Gastrocnemius medialis (tissue), 4 donors: Measurements from ENCODE around the gene KMT5B. TPM values are rescaled to one million over a fixed set of nuclear protein-coding genes. Genes with fewer than 3 reads are reported as not detected.

Source experiments
- ATAC-seq, 2 donors: fragments of 150-250 bp; one replicate each; pipeline ENCODE4 v1.9.1; 2016
- DNase-seq, 2 donors: peaks; one replicate each; pipeline ENCODE4 v3.0.0-alpha.2; 2019
- H3K27ac ChIP-seq, 4 donors: fragments of 200-600 bp; sonication (generic); 1 replicate in 1 of 4; 2 replicates in 3 of 4; pipeline ENCODE4 v1.5.1; 2016 to 2018; ENCODE audit warnings: mild to moderate bottlenecking in 2 of 4, moderate library complexity in 1 of 4
- H3K27me3 ChIP-seq, 3 donors: fragments of 200-600 bp; sonication (generic) in 2 of 3; 1 replicate in 1 of 3; 2 replicates in 2 of 3; pipeline versions ENCODE4 v1.5.1 to v1.6.0; 2016 to 2019; ENCODE audit warnings: mild to moderate bottlenecking in 1 of 3, moderate library complexity in 1 of 3
- H3K36me3 ChIP-seq, 2 donors: fragments of 200-600 bp; sonication (generic) in 1 of 2; one replicate each; pipeline ENCODE4 v1.5.1; 2017 to 2018
- H3K4me1 ChIP-seq, 2 donors: fragments of 200-600 bp; sonication (generic) in 1 of 2; one replicate each; pipeline ENCODE4 v1.5.1; 2016 to 2017; ENCODE audit warnings: mild to moderate bottlenecking in 2 of 2
- H3K4me3 ChIP-seq, 4 donors: fragments of 200-600 bp; sonication (generic) in 3 of 4; 1 replicate in 1 of 4; 2 replicates in 3 of 4; pipeline ENCODE4 v1.5.1; 2016 to 2019; ENCODE audit warnings: mild to moderate bottlenecking in 2 of 4
- H3K9me3 ChIP-seq, 3 donors: fragments of 200-600 bp; sonication (generic) in 2 of 3; 1 replicate in 1 of 3; 2 replicates in 2 of 3; pipeline ENCODE4 v1.5.1; 2016 to 2019
- POLR2A ChIP-seq, 2 donors: fragments of 450-650 bp; IDR thresholded peaks; one replicate each; pipeline ENCODE4 v1.6.1; 2017; ENCODE audit warnings: antibody characterized with exemption in 2 of 2, mild to moderate bottlenecking in 2 of 2, moderate library complexity in 2 of 2
- in situ Hi-C, 4 donors: fragments of 200-750 bp; cut with MboI; loops; one replicate each; pipeline versions ENCODE4 v1.15.0 to v1.8.0; 2017; ENCODE audit warnings: low sequenced_read_pairs in 4 of 4
- intact Hi-C: fragments of 100-400 bp; cut with DNase I; formaldehyde crosslinking; loops from one replicate; pipeline ENCODE4 v1.15.1; 2023; ENCODE audit warnings: low total_unique reads
- total RNA-seq, 4 donors: library from RNA; depleted of rRNA; stranded (reverse); fragments of >200 nt; gene quantifications; one replicate each; pipeline versions ENCODE4 v1.1.0 to v1.2.3, GENCODE V29; 2016
- TF ChIP-seq, protein P1 (sequence below), 5 experiments: fragments of 450-650 bp in 3 of 5; fragments of 200-600 bp in 2 of 5; sonication (generic) in 2 of 5; IDR thresholded peaks in 4 of 5; conservative IDR thresholded peaks in 1 of 5; 1 replicate in 4 of 5; 2 replicates in 1 of 5; pipeline ENCODE4 v1.5.1; 2016 to 2019; ENCODE audit warnings: antibody characterized with exemption in 5 of 5, mild to moderate bottlenecking in 3 of 5, moderate library complexity in 3 of 5

KMT5B gene
- total RNA-seq, 4 donors from 2014 or later: 17.3 to 21.0 (median 19.2) TPM

DNA sequence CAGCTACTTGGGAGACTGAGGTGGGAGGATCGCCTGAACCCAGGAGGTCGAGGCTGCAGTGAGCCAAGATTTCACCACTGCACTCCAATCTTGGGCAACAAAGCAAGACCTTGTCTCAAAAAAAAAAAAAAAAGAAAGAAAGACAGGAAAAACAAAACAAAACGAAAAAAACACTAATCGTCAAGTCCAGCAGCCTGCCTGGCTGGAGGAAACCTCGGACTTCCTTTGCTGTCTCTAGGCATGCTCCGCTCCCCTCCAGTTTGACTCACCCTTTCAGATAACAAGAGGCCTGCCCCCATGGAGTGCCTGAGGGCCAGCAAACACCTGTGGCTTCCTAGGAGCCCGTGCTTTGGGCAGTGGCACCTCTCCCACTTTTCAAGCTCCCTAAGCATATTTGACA lies 63.1 kb downstream of the KMT5B start:
- Histone ChIP-seq H3K9me3 (no peaks in the 10 kb centered on the region), H3K27ac (no peak overlapping the region), H3K4me3 (no peak overlapping the region), H3K4me1 (peaks cover 0 to 10% of the 10 kb centered on the region in 2 donors), H3K36me3 (no peaks in the 10 kb centered on the region), H3K27me3 (no peaks in the 10 kb centered on the region)
- intact Hi-C loops: no loop called here
- TF ChIP-seq, protein P1, sequence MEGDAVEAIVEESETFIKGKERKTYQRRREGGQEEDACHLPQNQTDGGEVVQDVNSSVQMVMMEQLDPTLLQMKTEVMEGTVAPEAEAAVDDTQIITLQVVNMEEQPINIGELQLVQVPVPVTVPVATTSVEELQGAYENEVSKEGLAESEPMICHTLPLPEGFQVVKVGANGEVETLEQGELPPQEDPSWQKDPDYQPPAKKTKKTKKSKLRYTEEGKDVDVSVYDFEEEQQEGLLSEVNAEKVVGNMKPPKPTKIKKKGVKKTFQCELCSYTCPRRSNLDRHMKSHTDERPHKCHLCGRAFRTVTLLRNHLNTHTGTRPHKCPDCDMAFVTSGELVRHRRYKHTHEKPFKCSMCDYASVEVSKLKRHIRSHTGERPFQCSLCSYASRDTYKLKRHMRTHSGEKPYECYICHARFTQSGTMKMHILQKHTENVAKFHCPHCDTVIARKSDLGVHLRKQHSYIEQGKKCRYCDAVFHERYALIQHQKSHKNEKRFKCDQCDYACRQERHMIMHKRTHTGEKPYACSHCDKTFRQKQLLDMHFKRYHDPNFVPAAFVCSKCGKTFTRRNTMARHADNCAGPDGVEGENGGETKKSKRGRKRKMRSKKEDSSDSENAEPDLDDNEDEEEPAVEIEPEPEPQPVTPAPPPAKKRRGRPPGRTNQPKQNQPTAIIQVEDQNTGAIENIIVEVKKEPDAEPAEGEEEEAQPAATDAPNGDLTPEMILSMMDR (IDR thresholded peaks at IDR 0.05 in 4 of 5, conservative IDR thresholded peaks at IDR 0.05 in 1 of 5): no peak
- TF ChIP-seq POLR2A (IDR thresholded peaks at IDR 0.05): no peak
- ATAC-seq: no peak
- in situ Hi-C loops: no loop called here
- DNase-seq: no peak

DNA sequence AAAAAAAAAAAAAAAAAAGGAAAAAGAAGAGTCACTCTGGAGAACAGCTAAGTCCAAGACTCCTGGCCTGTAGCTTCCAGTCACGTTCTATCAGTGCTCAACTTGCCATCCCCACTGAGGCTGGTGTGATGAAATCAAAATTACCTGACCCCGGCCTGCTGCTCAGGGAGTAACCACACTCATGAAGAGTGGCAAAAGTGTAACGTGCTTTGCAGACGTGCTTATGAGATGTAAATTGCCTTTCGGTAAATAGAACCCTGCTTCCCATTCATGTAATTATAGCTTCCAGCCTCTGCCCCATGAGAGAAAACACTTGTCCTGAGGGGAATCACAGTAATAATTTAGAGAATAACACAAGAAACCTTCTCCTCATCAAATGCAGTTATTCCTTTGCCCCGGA lies 63.7 kb downstream of the KMT5B start:
- H3K4me3 ChIP-seq: no peak overlapping the region
- no peak for TF ChIP-seq POLR2A (IDR thresholded peaks at IDR 0.05)
- in situ Hi-C loops (no loop called here), intact Hi-C loops (no loop called here)
- no peaks in the 10 kb centered on the region for H3K27me3 ChIP-seq
- no peaks in the 10 kb centered on the region for H3K36me3 ChIP-seq
- no peak overlapping the region for H3K27ac ChIP-seq
- no peak for DNase-seq
- no peaks in the 10 kb centered on the region for H3K9me3 ChIP-seq
- peaks cover 0 to 10% of the 10 kb centered on the region in 2 donors for H3K4me1 ChIP-seq
- no peak for ATAC-seq

DNA sequence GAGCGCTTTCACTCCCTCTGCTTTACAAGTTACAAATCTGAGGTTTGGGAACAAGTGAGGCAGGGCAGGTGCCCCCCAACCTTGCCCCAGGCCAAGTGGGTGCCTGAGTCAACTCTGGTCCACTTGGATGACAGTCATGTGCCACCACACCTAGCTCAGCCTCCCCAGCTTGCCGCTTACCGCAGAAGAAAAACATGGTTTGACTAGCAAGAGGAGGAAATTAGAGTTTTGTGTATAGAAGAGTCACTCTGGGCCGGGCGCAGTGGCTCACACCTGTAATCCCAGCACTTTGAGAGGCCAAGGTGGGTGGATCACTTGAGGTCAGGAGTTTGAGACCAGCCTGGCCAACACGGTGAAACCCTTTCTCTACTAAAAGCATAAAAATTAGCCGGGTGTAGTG lies 64.2 kb downstream of the KMT5B start:
- in situ Hi-C loops (no loop called here), intact Hi-C loops (no loop called here)
- peaks cover 0 to 10% of the 10 kb centered on the region in 2 donors for H3K4me1 ChIP-seq
- TF ChIP-seq POLR2A (IDR thresholded peaks at IDR 0.05): no peak
- TF ChIP-seq, protein P1 (IDR thresholded peaks at IDR 0.05 in 4 of 5, conservative IDR thresholded peaks at IDR 0.05 in 1 of 5): no peak
- H3K9me3 ChIP-seq: no peaks in the 10 kb centered on the region
- no peaks in the 10 kb centered on the region for H3K36me3 ChIP-seq
- DNase-seq (no peak), ATAC-seq (no peak)
- no peak overlapping the region for H3K4me3 ChIP-seq
- no peaks in the 10 kb centered on the region for H3K27me3 ChIP-seq
- H3K27ac ChIP-seq: no peak overlapping the region

DNA sequence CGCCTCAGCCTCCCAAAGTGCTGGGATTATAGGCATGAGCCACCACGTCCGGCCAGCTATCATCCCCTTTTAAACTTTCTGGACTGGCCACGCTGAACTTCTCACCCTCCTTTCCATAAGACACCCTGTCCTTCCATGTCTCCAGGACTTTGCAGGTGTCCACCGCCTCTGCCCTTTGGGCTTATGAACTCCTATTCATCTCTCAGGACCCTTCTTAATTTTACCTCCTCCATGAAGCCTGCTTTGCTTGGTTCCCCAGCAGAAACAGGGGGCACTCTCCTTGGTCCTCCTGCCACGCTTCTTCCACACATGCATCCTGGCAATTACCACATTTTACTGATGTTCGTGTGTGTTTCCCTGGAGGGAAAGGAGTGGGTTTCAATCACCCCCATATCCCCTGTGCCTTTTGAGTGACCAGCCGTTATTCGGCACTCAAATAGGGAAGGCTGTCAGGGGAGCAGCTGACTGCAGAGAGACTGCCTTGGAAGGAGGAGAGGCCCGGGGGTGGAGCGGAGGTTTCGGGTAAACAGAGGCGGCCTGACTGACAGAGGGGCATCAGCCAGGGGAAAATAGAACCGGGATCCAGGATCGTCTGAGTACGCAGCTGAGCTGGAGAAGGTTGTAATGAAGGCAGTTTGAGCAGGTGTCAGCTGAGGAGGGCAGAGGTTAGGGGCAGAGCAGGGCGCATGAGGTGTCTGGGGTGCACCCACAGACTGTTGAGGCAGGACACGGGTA lies 64.9 kb downstream of the KMT5B start:
- no peak overlapping the region for H3K4me3 ChIP-seq
- H3K4me1 ChIP-seq: peaks cover 0 to 10% of the 10 kb centered on the region in 2 donors
- no peak for ATAC-seq
- no peaks in the 10 kb centered on the region for H3K36me3 ChIP-seq
- no peaks in the 10 kb centered on the region for H3K27me3 ChIP-seq
- TF ChIP-seq, protein P1 (IDR thresholded peaks at IDR 0.05 in 4 of 5, conservative IDR thresholded peaks at IDR 0.05 in 1 of 5): no peak
- no peak for TF ChIP-seq POLR2A (IDR thresholded peaks at IDR 0.05)
- in situ Hi-C loops: no loop called here
- no peaks in the 10 kb centered on the region for H3K9me3 ChIP-seq
- no peak overlapping the region for H3K27ac ChIP-seq
- intact Hi-C loops: no loop called here
- no peak for DNase-seq

DNA sequence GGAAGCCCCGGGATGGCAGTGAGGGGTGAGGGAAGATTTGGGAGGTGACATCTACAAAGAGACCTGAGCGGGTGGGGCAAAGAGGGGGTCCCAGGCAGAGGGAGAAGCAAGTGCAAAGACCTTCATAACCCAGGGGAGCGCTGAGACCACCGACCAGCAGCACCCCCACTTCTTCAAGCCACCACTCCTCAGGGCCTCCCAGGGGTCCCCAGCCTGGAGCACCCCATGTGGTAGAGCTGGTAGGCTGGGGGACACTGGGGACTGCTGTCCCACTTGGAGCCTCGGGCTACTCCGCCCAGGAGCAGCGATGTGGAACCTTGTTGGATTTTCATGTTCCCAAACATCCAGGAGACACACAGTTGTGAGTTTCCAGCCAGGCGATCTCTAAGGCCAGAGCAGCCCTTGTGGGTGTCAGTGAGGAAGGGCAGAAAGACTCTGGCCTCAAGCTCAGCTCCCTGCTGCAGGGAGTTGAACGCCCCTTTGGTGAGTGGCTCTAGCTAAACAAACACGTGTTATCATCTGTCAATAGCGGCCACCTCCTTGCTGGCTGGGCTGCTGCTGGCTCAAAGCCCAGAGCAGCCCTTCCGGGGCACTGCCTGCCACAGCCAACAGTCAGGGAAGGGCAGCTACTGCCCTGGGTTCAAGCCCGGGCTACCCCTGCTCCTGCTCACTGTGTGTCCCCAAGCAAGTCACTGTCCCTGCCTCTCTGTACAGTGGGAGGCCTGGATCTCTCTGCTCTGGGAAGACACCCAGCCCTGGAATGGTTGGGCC lies 66.2 kb downstream of the KMT5B start:
- TF ChIP-seq, protein P1 (IDR thresholded peaks at IDR 0.05 in 4 of 5, conservative IDR thresholded peaks at IDR 0.05 in 1 of 5): no peak
- no peak for TF ChIP-seq POLR2A (IDR thresholded peaks at IDR 0.05)
- Histone ChIP-seq H3K27me3 (no peaks in the 10 kb centered on the region), H3K4me3 (no peak overlapping the region), H3K9me3 (no peaks in the 10 kb centered on the region), H3K36me3 (no peaks in the 10 kb centered on the region), H3K4me1 (peaks cover 0 to 10% of the 10 kb centered on the region in 2 donors), H3K27ac (no peak overlapping the region)
- DNase-seq (no peak), ATAC-seq (no peak)
- in situ Hi-C loops: no loop called here
- intact Hi-C loops: no loop called here
